NCI-H2029 (cell line): ENCODE data around the gene AURKAIP1.
A peak's percentile ranks its signal among the peaks of the same experiment; 100 is the strongest.
"Not testable (repeated sequence)": the region's sequence is repeated elsewhere in the genome, so short reads cannot be mapped to it uniquely, and the experiment has no call there.

Experiments
- DNase-seq: peaks from one replicate; lab custom pipeline; 2025; lab: John Stamatoyannopoulos, UW

Gene AURKAIP1

GRCh38 chr1:1406101-1406820 lies 31.3 kb upstream of the AURKAIP1 start:
- no peak for DNase-seq

DNA sequence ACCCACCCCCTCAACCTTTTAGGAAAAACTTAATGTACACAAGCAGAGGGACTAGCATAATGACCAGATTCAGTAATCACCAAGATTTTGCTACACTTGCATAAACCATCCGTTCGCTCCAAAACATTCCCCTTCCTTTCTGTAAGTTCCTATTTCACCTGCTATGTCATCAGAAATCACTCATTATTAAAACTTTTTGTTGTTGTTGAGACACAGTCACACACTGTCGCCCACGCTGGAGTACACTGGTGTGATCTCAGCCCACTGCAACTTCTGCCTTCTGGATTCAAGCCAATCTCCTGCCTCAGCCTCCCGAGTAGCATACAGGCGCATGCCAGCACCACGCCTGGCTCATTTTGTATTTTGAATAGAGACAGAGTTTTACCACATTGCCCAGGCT lies 28.6 kb upstream of the AURKAIP1 start:
- no peak for DNase-seq

- not testable (repeated sequence) for DNase-seq
These were observed 27.9 kb upstream of the AURKAIP1 start for GRCh38 chr1:1402901-1403392.

- DNase-seq, result no peak
These were observed 27.3 kb upstream of the AURKAIP1 start for GRCh38 chr1:1402072-1402900.

GRCh38 chr1:1401457-1402010 lies 26.5 kb upstream of the AURKAIP1 start:
- DNase-seq, result no peak

GRCh38 chr1:1400576-1401456 lies 25.8 kb upstream of the AURKAIP1 start:
- no peak for DNase-seq

DNA sequence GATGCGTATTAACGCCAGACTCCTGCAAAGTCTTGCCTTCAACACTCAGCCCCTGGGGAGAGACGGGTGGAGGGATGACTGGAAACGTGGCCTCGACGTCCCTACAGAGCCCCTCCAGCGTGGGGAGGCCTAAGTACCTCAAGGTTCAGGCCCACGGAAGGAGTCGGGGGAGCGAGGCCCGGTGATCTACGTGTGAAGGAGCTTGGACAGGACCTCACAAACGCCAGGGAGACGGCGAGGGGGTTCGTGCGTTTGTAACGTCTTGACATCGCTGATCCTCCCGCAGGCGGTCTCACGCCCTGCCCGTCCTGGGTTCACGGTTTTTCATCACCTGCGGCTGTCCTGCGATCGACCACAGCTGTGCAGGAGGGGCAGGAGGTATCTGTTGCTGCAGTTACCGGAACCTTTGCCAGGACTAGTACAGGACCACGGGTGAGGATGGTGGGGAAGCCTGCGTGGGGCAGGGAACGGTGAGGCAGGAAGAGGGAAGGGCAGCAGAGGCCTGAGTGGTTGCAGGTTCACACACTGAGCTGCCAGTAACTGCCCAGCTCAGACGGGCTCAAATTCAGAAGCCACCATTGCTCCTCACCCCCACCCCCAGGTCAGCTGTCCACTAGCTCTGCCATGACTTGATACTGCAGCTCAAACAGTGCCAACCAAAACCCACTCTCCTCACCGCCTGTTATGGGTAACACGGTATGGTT lies 25.0 kb upstream of the AURKAIP1 start:
- no peak for DNase-seq

DNA sequence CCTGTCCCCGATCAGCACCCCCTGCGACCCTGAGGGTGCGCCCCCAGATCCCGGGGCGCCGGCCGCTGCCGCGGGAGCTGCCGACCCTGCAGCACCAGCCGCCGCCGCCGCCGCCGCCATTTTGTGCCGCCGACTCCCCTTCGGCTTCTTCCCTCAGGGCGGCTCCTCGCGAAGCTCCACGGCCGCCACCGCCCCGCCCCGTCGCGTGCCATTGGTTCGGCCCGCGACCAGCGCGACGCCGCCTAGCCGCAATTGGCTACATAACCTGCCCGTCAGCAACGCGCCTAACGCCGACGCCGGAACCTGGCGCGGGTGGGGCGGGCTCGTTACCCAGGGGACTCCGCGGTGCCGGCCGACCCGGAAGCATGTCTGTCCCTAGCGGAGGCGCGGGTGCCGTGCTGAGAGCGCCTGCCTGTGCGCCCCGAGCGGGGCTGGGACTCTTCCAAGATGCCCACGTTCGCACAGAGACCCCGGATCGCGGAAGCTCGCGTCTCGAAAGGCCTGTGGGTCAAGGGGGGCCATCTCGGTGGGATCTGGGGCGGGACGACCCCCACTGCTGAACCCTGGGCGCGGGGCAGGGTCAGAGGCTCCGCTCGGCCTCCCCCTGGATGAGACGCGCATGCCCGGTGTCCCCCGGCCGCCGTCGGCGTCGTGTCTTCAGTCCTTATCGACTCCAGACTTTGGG lies 24.3 kb upstream of the AURKAIP1 start, which contains the start of gene CCNL2:
Gene CCNL2, minus strand, starts transcription at position 149 of the 685 bp plus-strand sequence. Its CDS starts 29 bp downstream, at position 120.
- peak; percentile 94 for DNase-seq

DNA sequence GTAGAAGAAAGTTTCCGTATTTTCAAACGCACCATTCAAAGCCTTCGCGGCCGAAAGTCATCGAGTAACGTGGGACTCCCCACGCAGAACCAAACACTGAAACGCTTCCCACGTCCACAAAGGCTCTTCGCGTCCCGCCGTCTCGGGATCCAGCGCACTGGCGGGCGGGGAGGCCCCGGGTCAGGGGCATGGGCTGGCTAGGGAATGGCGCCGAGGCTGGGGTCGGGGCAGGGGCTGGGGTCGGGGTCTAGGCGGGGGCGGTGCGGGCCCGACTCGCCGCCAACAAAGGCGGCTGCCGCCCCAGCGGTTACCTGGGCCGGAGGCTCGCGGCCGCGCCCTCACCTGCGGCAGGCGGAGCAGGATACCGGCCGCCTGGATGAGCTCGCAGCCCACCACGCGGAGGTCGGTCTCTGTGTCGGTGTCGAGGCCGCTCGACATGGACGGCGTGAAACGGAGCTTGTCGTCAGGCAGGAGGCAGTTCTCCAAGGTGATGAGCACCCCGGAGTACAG lies 23.7 kb upstream of the AURKAIP1 start:
- no peak for DNase-seq

- no peak for DNase-seq
These were observed 23.0 kb upstream of the AURKAIP1 start for GRCh38 chr1:1397839-1398523.

DNA sequence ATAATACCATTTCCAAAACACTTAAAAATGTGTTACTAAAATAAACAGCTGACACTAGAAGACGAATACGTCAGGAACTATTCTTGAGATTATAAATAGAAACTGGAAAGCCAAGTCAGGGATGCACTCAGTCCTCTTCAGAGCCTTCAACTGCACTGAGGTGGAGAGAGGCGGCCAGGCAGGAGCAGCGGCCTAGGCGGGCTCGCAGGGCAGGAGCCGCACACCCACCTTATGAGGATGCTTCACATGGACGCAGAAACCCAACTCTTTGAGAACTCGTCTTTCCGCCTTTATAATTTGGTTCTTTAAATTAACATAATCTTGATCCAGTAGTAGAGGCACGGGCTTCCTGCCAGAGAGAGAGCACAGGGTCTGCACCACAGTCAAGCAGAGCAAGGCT lies 20.2 kb upstream of the AURKAIP1 start:
- DNase-seq, result no peak

DNA sequence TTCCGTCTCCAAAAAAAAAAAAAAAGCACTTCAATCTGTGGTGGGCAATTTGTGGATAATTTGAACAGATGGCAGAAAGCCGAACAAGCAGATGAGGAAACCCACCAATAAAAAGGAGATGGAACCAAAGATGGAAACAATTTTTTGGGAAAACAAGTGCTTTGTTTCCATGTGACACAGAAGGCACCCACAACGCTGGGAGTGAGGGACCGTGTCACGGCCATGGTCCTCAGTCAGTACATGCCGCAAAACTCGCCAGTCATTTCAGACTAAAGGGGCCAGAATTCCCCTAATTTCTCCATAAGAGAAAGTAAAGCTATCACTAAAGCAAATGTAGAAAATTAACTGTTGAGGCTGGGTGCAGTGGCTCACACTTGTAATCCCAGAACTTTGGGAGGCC lies 19.1 kb upstream of the AURKAIP1 start:
- no peak for DNase-seq

DNA sequence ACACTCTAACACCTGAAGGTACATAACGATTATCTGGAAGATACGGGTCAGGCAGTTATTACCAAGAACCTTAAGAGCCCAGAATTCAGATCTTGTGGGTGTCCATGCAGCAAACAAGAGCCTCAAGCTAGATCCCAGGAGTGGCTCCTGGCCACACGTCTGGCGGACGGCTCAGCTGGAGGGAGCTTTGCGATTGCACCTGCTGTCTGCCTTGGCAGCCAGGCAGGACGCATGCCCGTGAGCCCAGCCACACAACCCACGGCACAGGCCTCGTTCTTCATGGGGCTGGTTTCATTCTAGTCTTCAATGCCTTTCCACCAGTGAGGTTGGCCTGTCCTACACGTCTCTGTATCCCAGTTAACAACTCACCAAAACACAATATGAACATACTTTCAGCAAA lies 18.4 kb upstream of the AURKAIP1 start:
- DNase-seq, result no peak

- no peak for DNase-seq
These were observed 18.0 kb upstream of the AURKAIP1 start for GRCh38 chr1:1393014-1393413.

- DNase-seq, result no peak
These were observed 16.2 kb upstream of the AURKAIP1 start for GRCh38 chr1:1391225-1391624.

- no peak for DNase-seq
These were observed 15.7 kb upstream of the AURKAIP1 start for GRCh38 chr1:1390675-1391074.

GRCh38 chr1:1388078-1388472 lies 13.1 kb upstream of the AURKAIP1 start:
- DNase-seq, result no peak

- no peak for DNase-seq
These were observed 12.4 kb upstream of the AURKAIP1 start for GRCh38 chr1:1387098-1388077.

GRCh38 chr1:1385931-1386330 lies 10.9 kb upstream of the AURKAIP1 start:
- no peak for DNase-seq
